ENCODE results near the gene MCUB. TPM values are rescaled to one million over a fixed set of nuclear protein-coding genes. Genes with fewer than 3 reads are reported as not detected.

Gene MCUB
- total RNA-seq, 2 donors from 2014 or later, result 2.9 to 58.3 TPM

DNA sequence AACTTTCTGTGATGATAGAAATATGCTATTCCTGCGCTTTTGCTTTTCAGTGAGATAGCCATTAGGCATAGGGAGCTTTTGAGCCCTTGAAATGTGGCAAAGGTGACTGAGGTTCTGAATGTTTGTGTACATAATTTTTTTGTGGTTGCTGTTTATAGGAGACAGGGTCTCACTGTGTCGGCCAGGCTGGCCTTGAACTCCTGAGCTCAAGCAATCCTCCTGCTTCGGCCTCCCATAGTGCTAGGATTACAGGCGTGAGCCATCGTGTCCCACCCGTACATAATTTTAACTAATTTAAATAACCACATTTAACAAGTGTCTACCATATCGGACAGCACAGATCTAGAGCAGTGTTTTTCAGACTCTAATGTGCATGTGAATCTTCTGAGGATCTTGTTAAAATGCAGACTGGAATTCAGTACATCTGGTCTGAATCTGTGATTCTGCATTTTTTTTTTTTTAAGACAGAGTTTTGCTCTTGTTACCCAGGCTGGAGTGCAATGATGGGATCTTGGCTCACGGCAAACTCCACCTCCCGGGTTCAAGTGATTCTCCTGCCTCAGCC lies 97.9 kb downstream of the MCUB start:
- H3K9me3 ChIP-seq, result no peaks in the 10 kb centered on the region
- WGBS, 2 donors, result 84 to 86% methylated on average over 9 of the region's 9 CpGs
- ATAC-seq, result no peak
- H3K36me3 ChIP-seq (replicated peaks in 1 of 2; ENCODE audit: insufficient read depth in 1 of 2, low read depth in 2 of 2), result no peaks in the 10 kb centered on the region
- no peaks in the 10 kb centered on the region for H3K27me3 ChIP-seq
- no peak overlapping the region for H3K4me3 ChIP-seq
- no peak for DNase-seq
- intact Hi-C loops (cut with DNase I), result no loop called here
- no peaks in the 10 kb centered on the region for H3K4me1 ChIP-seq
- TF ChIP-seq POLR2A (IDR thresholded peaks at IDR 0.05), result no peak
- TF ChIP-seq, protein P1, sequence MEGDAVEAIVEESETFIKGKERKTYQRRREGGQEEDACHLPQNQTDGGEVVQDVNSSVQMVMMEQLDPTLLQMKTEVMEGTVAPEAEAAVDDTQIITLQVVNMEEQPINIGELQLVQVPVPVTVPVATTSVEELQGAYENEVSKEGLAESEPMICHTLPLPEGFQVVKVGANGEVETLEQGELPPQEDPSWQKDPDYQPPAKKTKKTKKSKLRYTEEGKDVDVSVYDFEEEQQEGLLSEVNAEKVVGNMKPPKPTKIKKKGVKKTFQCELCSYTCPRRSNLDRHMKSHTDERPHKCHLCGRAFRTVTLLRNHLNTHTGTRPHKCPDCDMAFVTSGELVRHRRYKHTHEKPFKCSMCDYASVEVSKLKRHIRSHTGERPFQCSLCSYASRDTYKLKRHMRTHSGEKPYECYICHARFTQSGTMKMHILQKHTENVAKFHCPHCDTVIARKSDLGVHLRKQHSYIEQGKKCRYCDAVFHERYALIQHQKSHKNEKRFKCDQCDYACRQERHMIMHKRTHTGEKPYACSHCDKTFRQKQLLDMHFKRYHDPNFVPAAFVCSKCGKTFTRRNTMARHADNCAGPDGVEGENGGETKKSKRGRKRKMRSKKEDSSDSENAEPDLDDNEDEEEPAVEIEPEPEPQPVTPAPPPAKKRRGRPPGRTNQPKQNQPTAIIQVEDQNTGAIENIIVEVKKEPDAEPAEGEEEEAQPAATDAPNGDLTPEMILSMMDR (IDR thresholded peaks at IDR 0.05), result no peak
- no peak overlapping the region for H3K27ac ChIP-seq

DNA sequence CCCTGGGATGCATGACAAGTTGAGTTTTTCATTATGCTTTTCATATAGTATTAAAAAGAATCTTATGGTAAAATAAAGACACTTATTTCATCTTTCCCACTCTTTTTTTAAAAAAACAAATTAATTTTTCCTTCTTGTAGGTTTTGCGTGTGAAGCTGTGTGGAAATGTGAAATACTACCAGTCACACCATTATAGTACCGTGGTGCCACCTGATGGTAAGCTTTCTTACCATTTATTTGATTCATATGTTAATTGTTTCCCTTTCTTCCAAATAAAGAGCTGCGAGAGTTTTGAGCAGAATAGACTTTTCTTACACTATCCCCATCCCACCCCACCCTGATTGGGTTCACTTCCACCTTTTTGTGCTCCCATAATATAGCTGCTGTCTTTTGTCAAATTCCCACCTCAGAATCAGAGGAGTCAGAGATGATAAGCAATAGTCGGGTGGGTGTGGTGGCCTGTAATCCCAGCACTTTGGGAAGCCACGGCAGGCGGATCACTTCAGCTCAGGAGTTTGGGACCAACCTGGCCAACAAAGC lies 98.9 kb downstream of the MCUB start:
- intact Hi-C loops (cut with DNase I), result no loop called here
- H3K27ac ChIP-seq, result no peak overlapping the region
- WGBS, 2 donors, result 83 to 86% methylated on average over 6 of the region's 6 CpGs
- ATAC-seq (no peak), DNase-seq (no peak)
- no peaks in the 10 kb centered on the region for H3K4me1 ChIP-seq
- TF ChIP-seq POLR2A (IDR thresholded peaks at IDR 0.05), result no peak
- TF ChIP-seq, protein P1 (IDR thresholded peaks at IDR 0.05), result peak in 1 of 7 experiments; percentile 4
- no peaks in the 10 kb centered on the region for H3K36me3 ChIP-seq (replicated peaks in 1 of 2; ENCODE audit: insufficient read depth in 1 of 2, low read depth in 2 of 2)
- H3K27me3 ChIP-seq, result no peaks in the 10 kb centered on the region
- H3K9me3 ChIP-seq, result no peaks in the 10 kb centered on the region
- H3K4me3 ChIP-seq, result no peak overlapping the region

DNA sequence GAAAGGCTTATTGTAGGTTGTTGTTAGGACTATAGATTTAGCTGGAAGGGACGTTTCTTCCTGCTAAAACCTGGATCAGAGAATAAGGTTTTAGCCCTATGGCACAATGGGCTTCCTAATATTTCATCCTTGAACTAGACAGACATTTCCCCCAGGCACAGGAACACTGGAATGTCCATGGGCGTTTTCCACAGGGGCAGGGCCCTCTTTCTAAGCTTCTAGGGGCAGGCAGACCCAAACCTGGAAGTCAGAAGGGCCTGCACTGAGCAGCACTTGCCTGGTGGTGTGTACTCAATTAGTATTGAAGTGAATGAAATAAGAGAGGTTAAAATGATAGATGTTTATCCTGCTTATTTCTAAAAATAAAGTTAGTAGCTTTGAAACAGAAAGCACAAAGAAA lies 102.1 kb downstream of the MCUB start:
- no peaks in the 10 kb centered on the region for H3K4me1 ChIP-seq
- ATAC-seq, result no peak
- intact Hi-C loops (cut with DNase I), result no loop called here
- no peaks in the 10 kb centered on the region for H3K9me3 ChIP-seq
- 26 to 64% methylated on average over 2 of the region's 2 CpGs for WGBS, 2 donors
- H3K4me3 ChIP-seq, result no peak overlapping the region
- H3K36me3 ChIP-seq (replicated peaks in 1 of 2; ENCODE audit: insufficient read depth in 1 of 2, low read depth in 2 of 2), result no peaks in the 10 kb centered on the region
- no peak overlapping the region for H3K27ac ChIP-seq
- TF ChIP-seq, protein P1 (IDR thresholded peaks at IDR 0.05), result no peak
- TF ChIP-seq POLR2A (IDR thresholded peaks at IDR 0.05), result no peak
- H3K27me3 ChIP-seq, result no peaks in the 10 kb centered on the region
- DNase-seq, result no peak

DNA sequence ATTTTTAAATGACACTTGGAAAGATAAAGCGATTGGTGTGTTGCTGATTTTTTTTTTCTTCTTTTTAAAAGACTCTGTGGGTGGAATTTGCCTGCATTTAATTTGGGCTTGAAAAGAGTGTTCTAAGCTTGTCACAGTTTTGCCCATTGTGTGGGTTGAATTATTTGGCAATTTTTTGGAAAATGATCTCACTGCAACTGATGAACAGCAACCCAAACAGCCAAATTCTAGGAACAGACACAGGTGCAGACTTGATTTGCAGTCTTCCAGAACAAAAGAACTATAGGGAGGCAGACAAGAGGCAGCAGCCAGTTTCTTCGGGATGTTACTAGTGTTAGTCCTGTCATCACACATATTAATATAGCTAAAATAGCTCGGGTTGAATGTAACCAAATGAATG lies 102.7 kb downstream of the MCUB start:
- H3K27ac ChIP-seq, result no peak overlapping the region
- TF ChIP-seq, protein P1 (IDR thresholded peaks at IDR 0.05), result no peak
- no peak for TF ChIP-seq POLR2A (IDR thresholded peaks at IDR 0.05)
- no peaks in the 10 kb centered on the region for H3K9me3 ChIP-seq
- ATAC-seq (no peak), DNase-seq (no peak)
- H3K36me3 ChIP-seq (replicated peaks in 1 of 2; ENCODE audit: insufficient read depth in 1 of 2, low read depth in 2 of 2), result no peaks in the 10 kb centered on the region
- intact Hi-C loops (cut with DNase I), result no loop called here
- H3K4me1 ChIP-seq, result no peaks in the 10 kb centered on the region
- no peaks in the 10 kb centered on the region for H3K27me3 ChIP-seq
- WGBS, 2 donors, result 71 to 77% methylated on average over 3 of the region's 3 CpGs
- no peak overlapping the region for H3K4me3 ChIP-seq
